Nephron progenitor cell (in vitro differentiated cells): Measurements from ENCODE around the gene PARD3.

Experiments used
- DNase-seq: peaks from one replicate; pipeline ENCODE4 v3.0.0; 2021
- H3K27ac Mint-ChIP-seq: 2 replicates; pipeline ENCODE4 v1.8.0; 2021; ENCODE audit warnings: mild to moderate bottlenecking, moderate library complexity, mixed read lengths
- H3K27me3 Mint-ChIP-seq: 2 replicates; pipeline ENCODE4 v1.8.0; 2021; ENCODE audit warnings: mild to moderate bottlenecking, low read depth, mixed read lengths; ENCODE audit not compliant: poor library complexity
- H3K36me3 Mint-ChIP-seq: 2 replicates; pipeline ENCODE4 v1.8.0; 2021; ENCODE audit warnings: low read depth, mixed read lengths
- H3K4me1 Mint-ChIP-seq: 2 replicates; pipeline ENCODE4 v1.8.0; 2021; ENCODE audit warnings: mixed read lengths
- H3K4me3 Mint-ChIP-seq: 2 replicates; pipeline ENCODE4 v1.8.0; 2021; ENCODE audit warnings: mild to moderate bottlenecking, moderate library complexity, mixed read lengths
- H3K9me3 Mint-ChIP-seq: 2 replicates; pipeline ENCODE4 v1.8.0; 2021; ENCODE audit warnings: mild to moderate bottlenecking, moderate library complexity, mixed read lengths
- TF ChIP-seq, protein P1 (sequence below): fragments of 200-600 bp; sonication (generic); IDR thresholded peaks from 2 replicates; pipeline ENCODE4 v1.5.0; 2021; ENCODE audit warnings: antibody characterized with exemption

The PARD3 gene

GRCh38 chr10:34808801-34809745 is 6.0 kb downstream of the PARD3 start:
- DNase-seq: peak; percentile 41
- Mint-ChIP-seq H3K27me3 (peaks cover 3% of the 10 kb centered on the region), H3K4me3 (peak overlapping the region; percentile 70), H3K9me3 (no peaks in the 10 kb centered on the region), H3K4me1 (peaks cover 57% of the 10 kb centered on the region), H3K27ac (peak overlapping the region; percentile 80), H3K36me3 (no peaks in the 10 kb centered on the region)
- TF ChIP-seq, protein P1, sequence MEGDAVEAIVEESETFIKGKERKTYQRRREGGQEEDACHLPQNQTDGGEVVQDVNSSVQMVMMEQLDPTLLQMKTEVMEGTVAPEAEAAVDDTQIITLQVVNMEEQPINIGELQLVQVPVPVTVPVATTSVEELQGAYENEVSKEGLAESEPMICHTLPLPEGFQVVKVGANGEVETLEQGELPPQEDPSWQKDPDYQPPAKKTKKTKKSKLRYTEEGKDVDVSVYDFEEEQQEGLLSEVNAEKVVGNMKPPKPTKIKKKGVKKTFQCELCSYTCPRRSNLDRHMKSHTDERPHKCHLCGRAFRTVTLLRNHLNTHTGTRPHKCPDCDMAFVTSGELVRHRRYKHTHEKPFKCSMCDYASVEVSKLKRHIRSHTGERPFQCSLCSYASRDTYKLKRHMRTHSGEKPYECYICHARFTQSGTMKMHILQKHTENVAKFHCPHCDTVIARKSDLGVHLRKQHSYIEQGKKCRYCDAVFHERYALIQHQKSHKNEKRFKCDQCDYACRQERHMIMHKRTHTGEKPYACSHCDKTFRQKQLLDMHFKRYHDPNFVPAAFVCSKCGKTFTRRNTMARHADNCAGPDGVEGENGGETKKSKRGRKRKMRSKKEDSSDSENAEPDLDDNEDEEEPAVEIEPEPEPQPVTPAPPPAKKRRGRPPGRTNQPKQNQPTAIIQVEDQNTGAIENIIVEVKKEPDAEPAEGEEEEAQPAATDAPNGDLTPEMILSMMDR: no peak

- Mint-ChIP-seq H3K27me3 (peaks cover 3% of the 10 kb centered on the region), H3K4me3 (peak overlapping the region; percentile 70), H3K9me3 (no peaks in the 10 kb centered on the region), H3K36me3 (no peaks in the 10 kb centered on the region), H3K27ac (no peak overlapping the region), H3K4me1 (peaks cover 52% of the 10 kb centered on the region)
- no peak for DNase-seq
- TF ChIP-seq, protein P1: no peak
Observed at GRCh38 chr10:34808336-34808735, 6.8 kb downstream of the PARD3 start.

DNA sequence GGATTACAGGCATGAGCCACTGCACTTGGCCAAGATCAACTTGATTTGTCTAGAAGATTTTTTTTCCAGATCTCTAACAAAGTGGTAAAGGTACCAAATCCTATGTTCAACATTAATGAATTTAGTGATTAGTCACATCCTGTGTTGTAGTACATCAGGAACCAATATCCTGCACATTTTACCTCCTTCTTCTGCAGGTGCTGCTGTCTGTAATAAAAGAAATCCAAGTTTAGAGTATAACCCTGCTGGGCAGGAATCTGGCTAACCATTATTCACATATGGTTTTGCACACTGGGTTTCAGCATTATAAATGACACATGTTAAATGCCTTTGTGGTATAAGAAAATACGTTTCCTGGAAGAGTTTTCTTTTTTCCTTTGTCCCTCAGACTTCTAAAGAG is 10.8 kb downstream of the PARD3 start:
- Mint-ChIP-seq H3K27me3 (no peaks in the 10 kb centered on the region), H3K27ac (no peak overlapping the region), H3K36me3 (peaks cover 3% of the 10 kb centered on the region), H3K4me1 (peaks cover 37% of the 10 kb centered on the region), H3K9me3 (no peaks in the 10 kb centered on the region), H3K4me3 (no peak overlapping the region)
- no peak for DNase-seq
- TF ChIP-seq, protein P1: no peak

DNA sequence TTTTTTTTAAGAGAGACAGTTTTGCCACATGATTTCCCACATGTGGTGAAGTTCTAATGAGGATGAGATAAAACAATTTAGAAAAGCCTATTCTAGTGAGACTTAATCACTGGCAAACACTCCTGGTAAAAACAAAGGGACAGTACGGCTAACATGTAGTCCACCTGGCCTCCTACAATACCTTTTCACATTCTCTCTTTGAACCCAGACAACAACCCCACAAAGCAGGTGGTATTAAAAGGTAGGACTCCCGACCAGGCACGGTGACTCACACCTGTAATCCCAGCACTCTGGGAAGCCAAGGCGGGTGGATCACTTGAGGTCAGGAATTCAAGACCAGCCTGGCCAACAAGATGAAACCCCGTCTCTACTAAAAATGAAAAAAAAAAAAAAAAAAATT is 12.4 kb downstream of the PARD3 start:
- H3K9me3 Mint-ChIP-seq: no peaks in the 10 kb centered on the region
- no peak overlapping the region for H3K4me3 Mint-ChIP-seq
- TF ChIP-seq, protein P1: no peak
- peaks cover 37% of the 10 kb centered on the region for H3K4me1 Mint-ChIP-seq
- no peaks in the 10 kb centered on the region for H3K27me3 Mint-ChIP-seq
- DNase-seq: no peak
- no peak overlapping the region for H3K27ac Mint-ChIP-seq
- H3K36me3 Mint-ChIP-seq: peaks cover 12% of the 10 kb centered on the region

GRCh38 chr10:34801097-34801733 is 13.9 kb downstream of the PARD3 start:
- TF ChIP-seq, protein P1: no peak
- DNase-seq: no peak
- no peaks in the 10 kb centered on the region for H3K27me3 Mint-ChIP-seq
- peaks cover 41% of the 10 kb centered on the region for H3K4me1 Mint-ChIP-seq
- peak overlapping the region; percentile 8 for H3K27ac Mint-ChIP-seq
- no peak overlapping the region for H3K4me3 Mint-ChIP-seq
- peaks cover 18% of the 10 kb centered on the region for H3K36me3 Mint-ChIP-seq
- H3K9me3 Mint-ChIP-seq: no peaks in the 10 kb centered on the region
